Fibroblast of skin of back (primary cell): ENCODE data around the gene LTBP1.

Experiments
- DNase-seq: peaks from one replicate; pipeline ENCODE4 v3.0.0-alpha.2; 2013

The LTBP1 gene

GRCh38 chr2:33275689-33276444, 329.1 kb downstream of the LTBP1 start:
- DNase-seq, result peak; percentile 91

GRCh38 chr2:33277002-33277426, 330.3 kb downstream of the LTBP1 start:
- no peak for DNase-seq

GRCh38 chr2:33278245-33278943, 331.6 kb downstream of the LTBP1 start:
- DNase-seq, result no peak

- no peak for DNase-seq
Measured at GRCh38 chr2:33284287-33284686, 337.5 kb downstream of the LTBP1 start.

- DNase-seq, result no peak
Measured at GRCh38 chr2:33287507-33288005, 340.8 kb downstream of the LTBP1 start.

- no peak for DNase-seq
Measured at GRCh38 chr2:33288011-33288410, 341.3 kb downstream of the LTBP1 start.

- DNase-seq, result no peak
Measured at GRCh38 chr2:33289961-33290360, 343.2 kb downstream of the LTBP1 start.

- DNase-seq, result peak; percentile 97
Measured at GRCh38 chr2:33291278-33292013, 344.7 kb downstream of the LTBP1 start.

GRCh38 chr2:33292063-33292462, 345.3 kb downstream of the LTBP1 start:
- no peak for DNase-seq

- no peak for DNase-seq
Measured at GRCh38 chr2:33292981-33293595, 346.3 kb downstream of the LTBP1 start.

GRCh38 chr2:33298233-33298632, 351.5 kb downstream of the LTBP1 start:
- DNase-seq, result peak; percentile 86

- no peak for DNase-seq
Measured at GRCh38 chr2:33301355-33301754, 354.6 kb downstream of the LTBP1 start.

GRCh38 chr2:33302348-33302747, 355.6 kb downstream of the LTBP1 start:
- DNase-seq, result no peak

GRCh38 chr2:33304032-33304864, 357.5 kb downstream of the LTBP1 start:
- no peak for DNase-seq

GRCh38 chr2:33307659-33308270, 361.0 kb downstream of the LTBP1 start:
- no peak for DNase-seq

GRCh38 chr2:33312355-33312754, 365.6 kb downstream of the LTBP1 start:
- peak; percentile 76 for DNase-seq

GRCh38 chr2:33313039-33313438, 366.3 kb downstream of the LTBP1 start:
- no peak for DNase-seq

GRCh38 chr2:33314541-33314940, 367.8 kb downstream of the LTBP1 start:
- no peak for DNase-seq

- DNase-seq, result no peak
Measured at GRCh38 chr2:33316328-33316727, 369.6 kb downstream of the LTBP1 start.

GRCh38 chr2:33317369-33318007, 370.7 kb downstream of the LTBP1 start:
- no peak for DNase-seq

- DNase-seq, result no peak
Measured at GRCh38 chr2:33318456-33318855, 371.7 kb downstream of the LTBP1 start.
